Astrocyte (in vitro differentiated cells and primary cell): ENCODE measurements around the gene PFDN6. TPM values are rescaled to one million over a fixed set of nuclear protein-coding genes. Genes with fewer than 3 reads are reported as not detected.

Experiments used
- DNase-seq: peaks from one replicate; pipeline ENCODE4 v3.0.0-alpha.2; 2010; ENCODE audit warnings: low read depth
- FAIRE-seq: peaks from 2 replicates; lab custom pipeline; 2011; peaks lifted over from hg19 to GRCh38; lab: Jason Lieb, UNC
- H2AFZ ChIP-seq: 2 replicates; pipeline ENCODE4 v1.6.0; 2012; ENCODE audit warnings: low read depth, low read length, inconsistent platforms
- H3K27ac ChIP-seq: 2 replicates; pipeline ENCODE4 v1.5.1; 2011; ENCODE audit warnings: low read depth, low read length, inconsistent platforms
- H3K27me3 ChIP-seq: 2 replicates; pipeline ENCODE4 v1.6.0; 2011; ENCODE audit warnings: low read length, inconsistent platforms; ENCODE audit not compliant: insufficient read depth
- H3K36me3 ChIP-seq: 2 replicates; pipeline ENCODE4 v1.5.1; 2011; ENCODE audit warnings: low read length, inconsistent platforms; ENCODE audit not compliant: insufficient read depth
- H3K4me1 ChIP-seq: 2 replicates; pipeline ENCODE4 v1.5.1; 2011; ENCODE audit warnings: low read length, inconsistent platforms; ENCODE audit not compliant: insufficient read depth
- H3K4me2 ChIP-seq: 2 replicates; pipeline ENCODE4 v1.6.0; 2012; ENCODE audit warnings: low read length, inconsistent platforms
- H3K4me3 ChIP-seq: 2 replicates; pipeline ENCODE4 v1.5.1; 2011; ENCODE audit warnings: low read depth, mild to moderate bottlenecking, low read length, inconsistent platforms; ENCODE audit not compliant: insufficient read depth
- H3K79me2 ChIP-seq: 2 replicates; pipeline ENCODE4 v1.6.0; 2012; ENCODE audit warnings: mild to moderate bottlenecking, low read length, inconsistent platforms; ENCODE audit not compliant: insufficient read depth
- H3K9ac ChIP-seq: 2 replicates; pipeline ENCODE4 v1.6.0; 2012; ENCODE audit warnings: mild to moderate bottlenecking, low read length, inconsistent platforms
- H3K9me3 ChIP-seq: 2 replicates; pipeline ENCODE4 v1.5.1; 2012; ENCODE audit warnings: low read depth, mild to moderate bottlenecking, low read length, inconsistent platforms; ENCODE audit not compliant: insufficient read depth
- H4K20me1 ChIP-seq: 2 replicates; pipeline ENCODE4 v1.6.0; 2012; ENCODE audit warnings: low read length, inconsistent platforms; ENCODE audit not compliant: insufficient read depth
- H3K27ac Mint-ChIP-seq: one replicate; pipeline ENCODE4 v1.8.0; 2021; ENCODE audit warnings: mild to moderate bottlenecking, mixed read lengths; ENCODE audit not compliant: unreplicated experiment
- H3K27me3 Mint-ChIP-seq: one replicate; pipeline ENCODE4 v1.8.0; 2021; ENCODE audit warnings: low read depth, mixed read lengths; ENCODE audit not compliant: unreplicated experiment
- H3K36me3 Mint-ChIP-seq: one replicate; pipeline ENCODE4 v1.8.0; 2021; ENCODE audit warnings: low read depth, mixed read lengths; ENCODE audit not compliant: unreplicated experiment
- H3K4me1 Mint-ChIP-seq: one replicate; pipeline ENCODE4 v1.8.0; 2021; ENCODE audit warnings: low read depth, mixed read lengths; ENCODE audit not compliant: unreplicated experiment
- H3K4me3 Mint-ChIP-seq: one replicate; pipeline ENCODE4 v1.8.0; 2021; ENCODE audit warnings: mild to moderate bottlenecking, moderate library complexity, mixed read lengths; ENCODE audit not compliant: unreplicated experiment
- H3K9me3 Mint-ChIP-seq: one replicate; pipeline ENCODE4 v1.8.0; 2021; ENCODE audit warnings: mild to moderate bottlenecking, mixed read lengths; ENCODE audit not compliant: unreplicated experiment
- EZH2 ChIP-seq: IDR thresholded peaks from 2 replicates; pipeline ENCODE4 v1.6.1; 2012; ENCODE audit warnings: mild to moderate bottlenecking, low read length, inconsistent platforms; ENCODE audit not compliant: insufficient read depth
- total RNA-seq: library from RNA; stranded (reverse); gene quantifications from 2 replicates; pipeline ENCODE4 v1.2.1, GENCODE V29; 2021
- TF ChIP-seq, protein P1 (sequence below): IDR thresholded peaks from 2 replicates; pipeline ENCODE4 v1.5.1; 2011; ENCODE audit warnings: low read depth, mild to moderate bottlenecking, inconsistent platforms, low read length, moderate library complexity; ENCODE audit not compliant: insufficient read depth

PFDN6 gene
- total RNA-seq, 1 donor from 2014 or later = 56.7 TPM

DNA sequence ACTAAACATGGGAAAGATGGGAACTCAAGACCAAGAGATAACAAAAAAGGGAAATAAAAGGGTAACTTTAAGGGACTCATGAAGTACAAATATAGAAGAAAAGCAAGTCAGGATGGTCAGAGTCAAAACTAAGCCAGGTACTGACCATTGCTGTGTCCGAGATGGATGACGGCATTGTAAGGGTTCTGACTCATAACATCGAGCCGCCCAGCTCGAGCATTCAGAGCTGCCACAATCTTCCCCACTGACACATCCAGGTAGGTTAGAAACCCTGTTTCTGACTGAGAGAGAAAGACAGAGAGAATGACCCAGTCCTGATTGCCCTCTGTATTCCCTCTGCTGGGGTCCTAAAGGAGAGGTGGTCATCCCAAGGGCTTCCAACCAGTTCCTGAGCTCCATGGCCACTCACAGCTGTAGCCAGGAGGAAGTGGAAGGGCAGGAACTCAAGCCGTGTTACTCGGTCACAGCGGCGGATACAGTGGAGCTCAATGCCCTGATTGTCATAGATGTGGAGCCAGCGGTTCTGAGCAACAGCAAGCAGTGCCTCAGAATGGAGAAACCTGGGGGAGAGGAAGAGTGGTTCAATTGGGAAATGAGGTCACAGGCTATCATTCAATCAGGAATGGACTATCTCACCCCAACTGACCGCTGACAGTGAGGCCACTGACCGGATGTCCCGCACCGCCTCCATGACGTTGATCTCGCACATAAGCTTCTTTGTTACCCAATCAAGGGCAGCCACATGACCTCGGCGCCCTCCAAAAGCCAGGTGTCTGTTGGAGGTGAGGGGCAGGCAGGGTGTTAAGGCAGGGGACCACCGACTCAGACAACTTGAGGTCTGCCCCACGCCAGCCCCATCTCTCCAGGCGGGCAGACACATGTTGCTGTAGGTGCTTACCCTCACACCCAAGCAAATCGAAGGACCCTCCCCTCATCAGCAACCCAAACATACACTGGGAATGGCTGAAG is 2.2 kb upstream of the PFDN6 start:
- no peak for FAIRE-seq
- no peak for DNase-seq
- peaks cover 2% of the 10 kb centered on the region for H3K9me3 Mint-ChIP-seq

DNA sequence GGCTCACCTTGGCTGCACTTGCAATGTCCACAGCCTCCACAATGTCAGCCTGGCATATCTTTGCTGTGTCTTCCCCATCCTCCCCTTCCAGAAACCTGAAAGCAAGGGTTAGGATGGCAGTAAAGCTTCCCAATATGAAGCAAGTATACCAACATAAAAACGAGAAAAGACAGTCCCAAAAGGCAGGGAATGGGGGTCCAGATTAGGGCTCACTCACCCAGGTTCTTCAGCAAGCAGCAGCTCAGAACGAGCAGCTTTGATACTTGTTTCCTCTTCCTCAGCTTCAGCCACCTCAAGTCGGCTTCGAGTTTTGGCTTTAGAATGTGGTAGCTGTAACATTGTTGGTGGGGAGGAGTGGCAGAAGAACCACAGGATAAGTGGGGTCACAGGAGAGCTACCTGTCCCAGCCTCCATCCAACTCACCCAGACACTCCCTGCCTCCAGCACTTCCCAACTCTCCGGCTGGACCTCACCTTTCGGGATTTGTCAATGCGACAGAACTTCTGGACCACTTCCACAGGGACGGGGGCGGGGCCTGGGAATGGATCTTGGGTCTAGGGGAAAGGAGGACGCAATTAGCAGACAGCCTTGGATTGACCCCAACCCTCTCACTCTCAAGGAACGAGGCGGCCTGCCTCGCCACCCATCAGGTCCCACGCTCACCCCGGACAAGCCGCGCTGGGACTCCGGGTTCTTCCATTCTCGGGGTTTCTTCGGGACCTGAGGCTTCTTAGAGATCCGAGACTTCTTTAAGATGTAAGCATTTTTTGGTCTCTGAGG is 1.1 kb upstream of the PFDN6 start:
- Histone ChIP-seq H2AFZ (peak overlapping the region; percentile 86), H3K27me3 (no peaks in the 10 kb centered on the region)
- H3K27ac Mint-ChIP-seq = peak overlapping the region; percentile 43

More for the DNA sequence above, 2.2 kb upstream of the PFDN6 start:
- H3K27ac Mint-ChIP-seq = no peak overlapping the region
- no peak overlapping the region for H2AFZ ChIP-seq
- H3K27ac ChIP-seq = no peak overlapping the region
- H3K4me3 Mint-ChIP-seq = peak overlapping the region; percentile 99
- TF ChIP-seq EZH2 = no peak
- TF ChIP-seq, protein P1, sequence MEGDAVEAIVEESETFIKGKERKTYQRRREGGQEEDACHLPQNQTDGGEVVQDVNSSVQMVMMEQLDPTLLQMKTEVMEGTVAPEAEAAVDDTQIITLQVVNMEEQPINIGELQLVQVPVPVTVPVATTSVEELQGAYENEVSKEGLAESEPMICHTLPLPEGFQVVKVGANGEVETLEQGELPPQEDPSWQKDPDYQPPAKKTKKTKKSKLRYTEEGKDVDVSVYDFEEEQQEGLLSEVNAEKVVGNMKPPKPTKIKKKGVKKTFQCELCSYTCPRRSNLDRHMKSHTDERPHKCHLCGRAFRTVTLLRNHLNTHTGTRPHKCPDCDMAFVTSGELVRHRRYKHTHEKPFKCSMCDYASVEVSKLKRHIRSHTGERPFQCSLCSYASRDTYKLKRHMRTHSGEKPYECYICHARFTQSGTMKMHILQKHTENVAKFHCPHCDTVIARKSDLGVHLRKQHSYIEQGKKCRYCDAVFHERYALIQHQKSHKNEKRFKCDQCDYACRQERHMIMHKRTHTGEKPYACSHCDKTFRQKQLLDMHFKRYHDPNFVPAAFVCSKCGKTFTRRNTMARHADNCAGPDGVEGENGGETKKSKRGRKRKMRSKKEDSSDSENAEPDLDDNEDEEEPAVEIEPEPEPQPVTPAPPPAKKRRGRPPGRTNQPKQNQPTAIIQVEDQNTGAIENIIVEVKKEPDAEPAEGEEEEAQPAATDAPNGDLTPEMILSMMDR = no peak
- H3K4me3 ChIP-seq = no peak overlapping the region
- H3K4me2 ChIP-seq = peak overlapping the region; percentile 90
- peaks cover 65% of the 10 kb centered on the region for H3K79me2 ChIP-seq
- peaks cover 14% of the 10 kb centered on the region for H3K4me1 ChIP-seq
- no peaks in the 10 kb centered on the region for H3K27me3 ChIP-seq
- peaks cover 31% of the 10 kb centered on the region for H3K36me3 ChIP-seq
- H3K4me1 Mint-ChIP-seq = peaks cover 22% of the 10 kb centered on the region
- H3K27me3 Mint-ChIP-seq = no peaks in the 10 kb centered on the region
- H3K9me3 ChIP-seq = no peaks in the 10 kb centered on the region
- H3K36me3 Mint-ChIP-seq = peaks cover 10% of the 10 kb centered on the region
- H3K9ac ChIP-seq = peak overlapping the region; percentile 90
- H4K20me1 ChIP-seq = peaks cover 21% of the 10 kb centered on the region

More for the DNA sequence above, 1.1 kb upstream of the PFDN6 start:
- TF ChIP-seq EZH2 = no peak
- TF ChIP-seq, protein P1 = no peak
- H3K4me1 ChIP-seq = peaks cover 14% of the 10 kb centered on the region
- H3K4me2 ChIP-seq = peak overlapping the region; percentile 90
- H3K79me2 ChIP-seq = peaks cover 66% of the 10 kb centered on the region
- DNase-seq (no peak), FAIRE-seq (no peak)
- Mint-ChIP-seq H3K27me3 (no peaks in the 10 kb centered on the region), H3K4me3 (peak overlapping the region; percentile 99), H3K9me3 (peaks cover 2% of the 10 kb centered on the region), H3K36me3 (peaks cover 7% of the 10 kb centered on the region), H3K4me1 (peaks cover 22% of the 10 kb centered on the region)
- H3K9ac ChIP-seq = peak overlapping the region; percentile 90
- peak overlapping the region; percentile 55 for H3K27ac ChIP-seq
- H4K20me1 ChIP-seq = peaks cover 16% of the 10 kb centered on the region
- H3K36me3 ChIP-seq = peaks cover 33% of the 10 kb centered on the region
- H3K4me3 ChIP-seq = peak overlapping the region; percentile 96
- no peaks in the 10 kb centered on the region for H3K9me3 ChIP-seq
